ENCODE data around the gene SEC16B. TPM values are rescaled to one million over a fixed set of nuclear protein-coding genes. Genes with fewer than 3 reads are reported as not detected.

SEC16B gene
- 1.9 TPM for total RNA-seq
- long read RNA-seq, partial matches to known transcripts, result 1 of 4 reads
- long read RNA-seq, other reads (novel, unspliced or antisense), result 3 of 4 reads

- intact Hi-C loops (cut with micrococcal nuclease), result no loop called here
- Histone ChIP-seq H3K4me3 (no peak within 1 kb of the TSS), H3K36me3 (peaks cover 29% of the 10 kb centered on the region), H3K9me3 (replicated peaks) (no peaks in the 10 kb centered on the region), H3K27ac (replicated peaks) (no peak within 1 kb of the TSS), H3K27me3 (ENCODE audit: low read depth) (no peaks in the 10 kb centered on the region), H3K4me1 (peaks cover 9% of the 10 kb centered on the region)
- TF ChIP-seq CTCF (IDR thresholded peaks at IDR 0.05; ENCODE audit: borderline replicate concordance), result no peak
- no peak for DNase-seq
Observed at GRCh38 chr1:177969825-177970371, at the start of gene SEC16B. TSS of gene SEC16B (minus strand) at chr1:177970058. CDS start at chr1:177967981, 2,077 bp downstream.

GRCh38 chr1:178019622-178020021 lies 49.8 kb upstream of the SEC16B start:
- Histone ChIP-seq H3K4me3 (no peak overlapping the region), H3K27me3 (ENCODE audit: low read depth) (no peaks in the 10 kb centered on the region), H3K36me3 (peaks cover 82% of the 10 kb centered on the region), H3K4me1 (no peaks in the 10 kb centered on the region), H3K9me3 (replicated peaks) (peaks cover 10% of the 10 kb centered on the region), H3K27ac (replicated peaks) (no peak overlapping the region)
- no peak for TF ChIP-seq CTCF (IDR thresholded peaks at IDR 0.05; ENCODE audit: borderline replicate concordance)
- no peak for DNase-seq
- intact Hi-C loops (cut with micrococcal nuclease), result no loop called here

GRCh38 chr1:178019208-178019607 lies 49.4 kb upstream of the SEC16B start:
- no peaks in the 10 kb centered on the region for H3K27me3 ChIP-seq (ENCODE audit: low read depth)
- no peak overlapping the region for H3K27ac ChIP-seq (replicated peaks)
- no peak for DNase-seq
- intact Hi-C loops (cut with micrococcal nuclease), result no loop called here
- H3K36me3 ChIP-seq, result peaks cover 78% of the 10 kb centered on the region
- peaks cover 10% of the 10 kb centered on the region for H3K9me3 ChIP-seq (replicated peaks)
- H3K4me3 ChIP-seq, result no peak overlapping the region
- no peak for TF ChIP-seq CTCF (IDR thresholded peaks at IDR 0.05; ENCODE audit: borderline replicate concordance)
- H3K4me1 ChIP-seq, result no peaks in the 10 kb centered on the region

GRCh38 chr1:178017517-178017916 lies 47.7 kb upstream of the SEC16B start:
- H3K36me3 ChIP-seq, result peaks cover 68% of the 10 kb centered on the region
- DNase-seq, result no peak
- H3K4me1 ChIP-seq, result no peaks in the 10 kb centered on the region
- H3K27me3 ChIP-seq (ENCODE audit: low read depth), result no peaks in the 10 kb centered on the region
- H3K9me3 ChIP-seq (replicated peaks), result peaks cover 10% of the 10 kb centered on the region
- no peak for TF ChIP-seq CTCF (IDR thresholded peaks at IDR 0.05; ENCODE audit: borderline replicate concordance)
- intact Hi-C loops (cut with micrococcal nuclease), result no loop called here
- no peak overlapping the region for H3K27ac ChIP-seq (replicated peaks)
- no peak overlapping the region for H3K4me3 ChIP-seq

- no peak overlapping the region for H3K4me3 ChIP-seq
- TF ChIP-seq CTCF (IDR thresholded peaks at IDR 0.05; ENCODE audit: borderline replicate concordance), result no peak
- peaks cover 18% of the 10 kb centered on the region for H3K4me1 ChIP-seq
- H3K36me3 ChIP-seq, result peaks cover 29% of the 10 kb centered on the region
- H3K27ac ChIP-seq (replicated peaks), result no peak overlapping the region
- intact Hi-C loops (cut with micrococcal nuclease), result no loop called here
- no peaks in the 10 kb centered on the region for H3K9me3 ChIP-seq (replicated peaks)
- no peak for DNase-seq
- no peaks in the 10 kb centered on the region for H3K27me3 ChIP-seq (ENCODE audit: low read depth)
Observed at GRCh38 chr1:178011864-178012503, 42.1 kb upstream of the SEC16B start.

All from left ventricle myocardium inferior (tissue), 1 donor.